Dermis microvascular lymphatic vessel endothelial cell (primary cell): ENCODE measurements around the gene SEZ6L. TPM values are rescaled to one million over a fixed set of nuclear protein-coding genes. Genes with fewer than 3 reads are reported as not detected.

ENCODE experiments used
- DNase-seq, 2 donors: peaks; one replicate each; pipeline versions ENCODE4 v3.0.0 to v3.0.0-alpha.2; 2010; ENCODE audit warnings: low read depth in 2 of 2
- total RNA-seq: library from RNA; depleted of rRNA; stranded (reverse); fragments of >200 nt; gene quantifications from 2 replicates; pipeline ENCODE4 v1.2.1, GENCODE V29; 2014

SEZ6L gene
- total RNA-seq, 1 donor from 2014 or later: not detected

DNA sequence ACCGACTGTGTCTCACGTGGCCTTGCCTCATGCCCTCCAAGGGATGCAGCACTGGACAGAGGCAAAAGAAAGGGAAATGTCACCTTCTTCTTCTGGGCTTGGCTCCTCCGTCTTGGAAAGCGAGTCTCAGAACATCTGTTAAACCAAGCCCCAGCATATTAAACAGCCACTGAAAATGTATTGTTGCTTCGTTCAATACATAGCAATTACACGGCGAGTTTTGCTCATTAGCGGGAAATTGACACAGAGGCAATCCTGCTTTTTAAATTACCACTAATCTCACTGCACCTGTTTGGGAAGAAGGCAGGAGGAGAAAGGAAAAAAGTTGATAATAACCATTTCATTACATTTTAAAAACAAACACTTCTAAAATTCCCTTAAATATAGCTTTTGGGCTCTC is 72.1 kb downstream of the SEZ6L start:
- DNase-seq: no peak

DNA sequence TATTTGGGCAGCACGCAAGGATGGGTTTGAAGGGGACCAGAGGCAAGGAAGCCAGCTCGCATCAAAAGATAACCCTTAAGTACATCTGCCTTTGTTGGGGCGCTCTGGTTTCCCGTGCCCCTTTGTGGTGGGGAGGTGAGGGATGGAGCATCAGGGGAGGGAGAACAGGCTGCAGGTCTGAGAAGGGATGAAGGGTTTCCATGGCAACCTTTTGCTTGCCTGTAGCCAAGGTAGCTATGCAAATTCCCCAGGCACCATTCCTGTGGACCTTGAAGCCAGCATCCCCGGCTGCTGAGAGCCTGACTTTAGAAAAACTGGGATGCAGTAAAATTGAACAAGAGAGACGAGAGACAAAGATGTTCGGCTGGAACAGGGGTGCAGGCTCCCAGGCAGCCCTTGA is 75.7 kb downstream of the SEZ6L start:
- DNase-seq: no peak

GRCh38 chr22:26246552-26246951 is 77.3 kb downstream of the SEZ6L start:
- DNase-seq: no peak

- DNase-seq: no peak
These were observed 82.6 kb downstream of the SEZ6L start for GRCh38 chr22:26251869-26252268.

GRCh38 chr22:26259510-26259909 is 90.2 kb downstream of the SEZ6L start:
- DNase-seq: peak in 1 of 2 donors; percentile 26

- DNase-seq: no peak
These were observed 94.9 kb downstream of the SEZ6L start for GRCh38 chr22:26264162-26264561.

DNA sequence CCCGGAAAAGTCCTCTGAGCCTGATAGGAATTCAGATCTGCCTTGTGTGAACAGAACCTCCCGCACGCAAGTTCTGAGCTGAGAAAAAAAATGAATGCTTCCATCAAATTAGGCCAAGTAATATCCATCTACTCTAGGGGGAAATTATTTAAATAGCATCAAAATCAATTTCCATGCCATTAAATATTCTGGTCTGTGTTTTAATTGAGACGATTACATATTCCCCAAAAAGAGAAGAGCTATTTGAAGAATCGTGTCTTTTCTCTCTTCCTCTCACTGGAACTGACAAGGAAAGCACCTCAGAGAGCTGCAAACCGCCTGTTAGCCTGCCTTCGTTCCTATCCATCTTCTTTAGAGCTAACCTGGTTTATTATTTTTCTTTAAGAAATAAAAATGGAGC is 96.0 kb downstream of the SEZ6L start:
- no peak for DNase-seq

DNA sequence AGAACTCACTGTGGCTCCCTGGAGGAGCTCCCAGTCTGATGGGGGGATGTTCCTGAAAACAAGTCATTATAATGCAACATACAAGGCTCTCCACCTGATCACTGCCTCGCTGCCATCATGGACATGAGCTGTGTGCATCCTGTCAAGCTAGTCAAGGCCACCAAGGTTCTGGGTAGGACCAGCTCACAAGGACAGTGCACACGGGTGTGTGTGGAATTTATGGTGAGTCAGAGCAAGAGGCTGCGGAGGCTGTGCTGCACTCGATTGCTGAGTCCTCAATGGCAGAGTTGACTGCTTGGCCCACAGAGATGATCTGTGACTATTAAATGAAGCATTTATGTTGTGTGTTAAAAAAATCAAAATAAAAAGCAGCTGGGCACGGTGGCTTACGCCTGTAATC is 96.6 kb downstream of the SEZ6L start:
- DNase-seq: no peak

DNA sequence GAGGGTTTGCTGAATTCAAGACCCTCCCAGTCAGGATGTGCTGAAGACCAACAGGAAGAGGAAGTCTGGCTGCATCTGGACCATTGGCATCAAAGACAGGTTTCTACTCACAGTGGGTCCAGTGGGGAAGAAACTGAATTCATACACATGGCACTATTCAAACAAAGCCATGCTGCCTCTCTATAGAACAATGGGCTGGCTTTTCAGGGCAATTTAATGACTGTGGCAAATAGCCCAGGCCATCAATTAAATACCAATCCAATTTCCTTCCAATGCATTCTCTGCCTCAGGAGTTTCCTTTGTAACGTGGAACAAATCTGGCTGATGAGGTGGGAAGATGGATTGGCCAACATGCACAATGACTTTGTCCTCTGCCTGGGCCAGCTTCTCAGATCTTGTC is 98.6 kb downstream of the SEZ6L start:
- no peak for DNase-seq

DNA sequence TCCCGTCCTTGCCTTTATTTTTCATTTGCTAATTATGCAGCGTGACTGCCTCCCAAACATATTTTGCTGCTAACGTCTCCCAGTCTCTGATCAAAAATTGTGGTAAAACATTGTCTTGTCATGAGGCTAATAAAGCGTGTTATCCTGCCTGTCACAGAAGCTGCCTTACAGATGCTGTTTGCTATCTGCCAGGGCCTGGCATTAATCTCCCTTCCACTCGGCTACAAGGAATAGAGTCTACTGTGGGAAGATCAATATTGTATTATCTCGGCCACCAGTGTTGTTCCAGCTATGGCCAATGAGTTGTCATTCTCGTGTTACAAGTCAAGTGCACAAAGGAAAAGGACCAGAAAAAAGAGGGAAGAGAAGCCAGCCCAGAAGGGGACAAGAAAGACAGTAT is 100.3 kb downstream of the SEZ6L start:
- DNase-seq: no peak

- no peak for DNase-seq
These were observed 102.2 kb downstream of the SEZ6L start for GRCh38 chr22:26271427-26271826.

DNA sequence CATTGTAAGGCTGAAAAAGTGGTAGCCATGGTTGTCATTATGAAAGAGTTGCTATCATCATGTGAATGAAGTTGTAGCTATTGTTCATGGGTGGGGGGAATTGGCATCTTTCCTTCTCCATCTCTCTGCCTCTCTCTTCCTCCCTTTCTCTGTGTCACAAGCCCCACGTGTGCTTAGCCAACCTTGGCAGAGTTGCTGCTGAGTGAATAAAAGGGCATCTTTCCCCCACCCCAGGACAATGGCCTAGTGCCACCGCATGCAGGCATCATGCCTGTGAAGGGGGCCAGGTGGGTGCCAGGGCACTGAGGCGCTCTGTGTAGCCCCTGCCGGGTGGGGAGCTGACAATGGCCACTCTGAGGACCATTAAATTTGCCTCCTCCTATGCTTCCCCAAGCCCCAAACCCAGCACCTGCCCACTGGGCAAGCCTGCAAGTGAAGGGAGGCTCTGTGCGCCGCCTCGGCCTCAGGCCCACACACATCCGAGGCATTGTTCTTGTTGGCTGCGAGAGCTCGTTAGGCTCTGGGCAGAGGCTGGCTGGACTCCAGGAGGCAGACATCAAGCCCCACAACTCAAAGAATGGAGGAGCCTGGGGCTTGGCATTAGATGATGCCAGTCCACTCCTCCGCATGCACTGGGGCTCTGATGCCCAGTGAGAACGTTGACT is 103.9 kb downstream of the SEZ6L start:
- DNase-seq: no peak

DNA sequence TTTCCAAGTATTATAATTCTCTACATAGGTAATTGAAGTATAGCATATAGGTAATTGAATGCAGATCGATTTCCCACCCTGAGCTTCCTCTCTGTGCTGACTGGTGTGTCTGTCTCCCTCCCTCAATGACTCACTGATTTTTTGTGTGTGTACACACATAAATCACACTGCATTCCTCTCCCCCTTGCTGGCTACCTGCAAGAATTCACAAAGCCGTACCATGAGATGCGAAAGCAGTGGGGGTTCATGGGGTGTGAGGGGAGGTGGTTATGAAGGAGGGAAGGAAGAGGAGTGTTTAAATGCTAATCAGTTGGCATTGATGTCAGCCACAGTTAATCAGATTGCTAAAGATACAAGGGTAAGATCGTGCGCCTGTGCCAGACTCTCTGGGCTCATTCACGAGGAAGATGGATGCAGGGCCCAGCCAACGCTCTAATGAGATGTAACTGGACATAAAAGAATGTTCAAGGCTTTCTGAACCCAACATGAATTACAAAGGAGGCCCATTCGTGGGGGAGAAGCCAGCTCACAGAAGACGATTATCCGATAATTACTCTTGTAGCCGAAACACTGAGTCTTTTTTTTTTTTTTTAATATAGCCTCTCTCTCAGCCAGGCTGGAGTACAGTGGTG is 107.4 kb downstream of the SEZ6L start:
- no peak for DNase-seq

DNA sequence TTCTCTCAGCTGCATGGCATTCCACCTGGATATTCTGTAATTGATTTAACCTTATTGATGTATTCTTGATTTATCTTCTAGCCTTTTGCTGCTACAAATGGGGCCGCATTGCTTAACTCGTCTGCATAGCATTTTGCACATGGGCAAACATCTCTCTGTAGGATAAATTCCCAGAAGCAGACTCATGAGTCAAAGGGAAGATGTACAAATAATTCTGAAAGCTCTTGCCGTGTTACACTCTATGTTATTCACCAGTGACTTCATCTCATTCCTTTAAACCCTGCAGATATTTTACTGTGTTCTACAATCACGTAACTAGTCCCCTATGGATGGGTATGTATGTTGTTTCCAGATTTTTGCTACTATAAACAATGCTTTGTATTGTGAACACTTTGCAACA is 112.7 kb downstream of the SEZ6L start:
- no peak for DNase-seq

GRCh38 chr22:26283330-26283729 is 114.1 kb downstream of the SEZ6L start:
- DNase-seq: no peak

GRCh38 chr22:26285632-26286031 is 116.4 kb downstream of the SEZ6L start:
- DNase-seq: no peak

DNA sequence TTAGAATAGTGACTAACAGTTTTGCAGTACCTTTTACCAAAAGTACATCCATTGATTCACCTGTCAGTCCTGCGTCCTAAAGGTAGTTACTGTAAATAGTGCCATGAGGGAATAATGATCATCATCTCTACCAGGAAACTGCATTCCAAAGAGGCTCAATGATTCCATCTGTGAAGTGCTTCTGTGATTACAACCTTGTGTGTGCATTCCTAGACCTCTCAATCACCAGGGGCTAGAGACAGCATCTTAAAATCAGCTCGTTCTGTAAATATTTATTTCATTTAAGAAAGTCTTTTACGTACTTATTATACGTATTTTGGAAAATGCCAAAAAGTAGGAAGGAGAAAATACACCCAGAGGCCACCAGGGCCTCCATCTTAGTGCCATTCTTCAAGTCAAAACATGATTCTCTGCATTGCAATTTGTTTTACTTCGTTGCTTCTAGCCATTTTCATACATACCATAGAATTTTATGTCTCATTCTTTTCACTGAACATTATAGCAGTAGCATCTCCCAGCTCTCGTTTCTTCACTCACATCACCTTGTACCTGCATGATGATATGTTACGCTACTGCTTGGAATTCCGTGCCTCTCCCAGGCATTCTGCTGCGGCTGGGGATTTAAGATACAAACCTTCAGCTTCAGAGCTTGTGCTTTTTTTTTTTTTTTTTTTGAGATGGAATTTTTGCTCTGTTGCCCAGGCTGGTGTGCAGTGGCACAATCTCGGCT is 117.0 kb downstream of the SEZ6L start:
- DNase-seq: no peak

GRCh38 chr22:26287382-26288225 is 118.3 kb downstream of the SEZ6L start:
- DNase-seq: no peak

DNA sequence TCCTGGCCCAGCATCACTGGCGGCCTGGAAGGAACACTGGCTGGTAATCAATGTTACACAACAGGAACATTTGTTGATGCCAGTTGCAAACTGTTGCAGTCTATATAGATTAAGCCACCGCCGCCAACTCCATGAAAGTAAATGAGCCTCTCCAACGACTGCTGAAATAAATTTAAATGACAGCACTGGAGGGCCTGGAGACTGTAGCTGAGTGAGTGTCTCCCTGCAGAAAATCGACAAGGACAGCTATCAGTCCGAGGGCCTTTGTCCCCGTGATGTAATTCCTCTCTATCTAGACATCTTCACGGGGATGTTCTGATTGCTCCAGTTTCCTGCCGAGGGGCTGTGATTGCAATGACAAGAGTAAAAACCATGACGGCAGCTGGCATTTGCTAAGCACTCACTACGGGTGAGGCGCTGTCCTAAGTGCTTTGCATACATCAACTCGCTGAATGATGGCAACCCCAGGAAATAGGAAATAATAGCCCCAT is 120.4 kb downstream of the SEZ6L start:
- no peak for DNase-seq

DNA sequence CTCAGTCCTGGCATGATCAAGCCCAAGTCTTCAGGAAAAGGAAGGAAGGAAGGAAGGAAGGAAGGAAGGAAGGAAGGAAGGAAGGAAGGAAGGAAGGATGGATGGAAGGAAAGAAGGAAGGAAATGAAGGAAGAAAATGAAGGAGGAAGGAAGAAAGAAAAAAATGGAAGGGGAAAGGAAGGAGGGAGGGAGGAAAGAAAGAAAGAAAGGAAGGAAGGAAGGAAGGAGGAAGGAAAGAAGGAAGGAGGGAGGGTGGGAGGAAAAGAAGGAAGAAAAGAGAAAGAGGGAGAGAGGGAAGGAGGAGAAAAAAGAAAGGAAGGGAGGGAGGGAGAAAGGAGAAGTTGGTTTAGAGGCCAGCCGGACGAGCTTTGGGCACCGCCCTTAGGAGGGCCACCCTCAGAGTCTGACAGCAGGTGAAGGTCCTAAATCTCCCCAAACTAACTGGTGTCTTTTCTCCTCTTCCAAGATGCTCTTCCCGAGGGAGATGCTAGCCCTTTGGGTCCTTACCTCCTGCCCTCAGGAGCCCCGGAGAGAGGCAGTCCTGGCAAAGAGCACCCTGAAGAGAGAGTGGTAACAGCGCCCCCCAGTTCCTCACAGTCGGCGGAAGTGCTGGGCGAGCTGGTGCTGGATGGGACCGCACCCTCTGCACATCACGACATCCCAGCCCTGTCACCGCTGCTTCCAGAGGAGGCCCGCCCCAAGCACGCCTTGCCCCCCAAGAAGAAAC is 122.8 kb downstream of the SEZ6L start:
- no peak for DNase-seq

DNA sequence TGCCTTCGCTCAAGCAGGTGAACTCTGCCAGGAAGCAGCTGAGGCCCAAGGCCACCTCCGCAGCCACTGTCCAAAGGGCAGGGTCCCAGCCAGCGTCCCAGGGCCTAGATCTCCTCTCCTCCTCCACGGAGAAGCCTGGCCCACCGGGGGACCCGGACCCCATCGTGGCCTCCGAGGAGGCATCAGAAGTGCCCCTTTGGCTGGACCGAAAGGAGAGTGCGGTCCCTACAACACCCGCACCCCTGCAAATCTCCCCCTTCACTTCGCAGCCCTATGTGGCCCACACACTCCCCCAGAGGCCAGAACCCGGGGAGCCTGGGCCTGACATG is 123.4 kb downstream of the SEZ6L start:
- no peak for DNase-seq
